ENCODE data around the gene MRGPRX3. TPM values are rescaled to one million over a fixed set of nuclear protein-coding genes. Genes with fewer than 3 reads are reported as not detected.

The MRGPRX3 gene
- total and polyA plus RNA-seq, 2 of the 13 experiments (the other 11 are each of a cell fraction or from before 2014, with no cell fraction given) = 0.53 TPM; not detected in 1

DNA sequence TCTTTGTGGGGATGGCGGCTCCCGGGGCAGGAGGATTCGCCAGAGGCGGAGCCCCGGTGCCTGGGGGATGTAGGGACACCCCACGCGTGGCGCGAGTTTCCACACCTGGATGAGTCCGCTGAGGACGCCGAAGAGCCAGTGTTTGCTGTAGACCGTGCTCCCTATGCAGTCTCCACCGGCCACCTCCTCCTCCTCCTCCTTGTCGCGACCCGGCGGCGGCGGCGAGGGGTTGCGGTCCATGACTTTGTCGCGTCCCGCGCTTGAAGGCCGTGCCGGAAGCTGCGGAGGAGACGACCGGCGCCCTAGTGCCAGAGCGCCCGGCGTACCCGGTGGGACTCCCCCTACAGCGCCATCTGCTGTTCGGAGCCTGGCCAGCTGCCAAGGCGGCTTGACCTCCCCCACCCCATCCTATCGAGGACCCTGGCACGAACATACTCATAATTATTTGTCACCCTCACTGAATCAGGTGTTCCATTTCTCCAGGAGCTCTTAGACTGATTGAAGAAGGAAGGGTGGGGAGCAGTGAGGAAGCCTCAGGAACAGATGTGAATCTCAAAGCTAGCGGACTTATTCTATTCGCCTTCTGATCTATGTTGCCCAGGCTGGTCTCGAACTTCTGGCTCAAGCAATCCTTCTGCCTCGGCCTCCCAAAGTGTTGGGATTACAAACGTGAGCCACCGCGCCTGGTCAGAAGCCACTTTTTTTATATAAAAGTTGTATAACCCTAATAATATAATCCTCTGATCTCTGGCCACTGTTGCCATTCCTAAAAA, 26.4 kb upstream of the MRGPRX3 start, which contains the start of gene SAAL1 (continued):
- TF ChIP-seq ZNF891 (CRISPR knock-in tag; IDR thresholded peaks at IDR 0.05) (peak; percentile 60; the same call in 1 of the 2 replicates), MIER3 (CRISPR knock-in tag; IDR thresholded peaks at IDR 0.05; ENCODE audit: borderline replicate concordance) (peak; percentile 76; the same call in 1 of the 2 replicates), NR2C2 (CRISPR knock-in tag; IDR thresholded peaks at IDR 0.05; ENCODE audit: borderline replicate concordance) (peak; percentile 69; the same call in 1 of the 2 replicates), MAX (IDR thresholded peaks at IDR 0.05) (peak; percentile 83), TBX3 (IDR thresholded peaks at IDR 0.05; ENCODE audit: borderline replicate concordance) (no peak), ZNF768 (CRISPR knock-in tag; IDR thresholded peaks at IDR 0.05) (peak; percentile 71; the same call in 1 of the 2 replicates), SIN3B (IDR thresholded peaks at IDR 0.05; ENCODE audit: low read length) (peak; percentile 54; the same call in 1 of the 2 replicates), FOSL2 (CRISPR knock-in tag; IDR thresholded peaks at IDR 0.05) (peak; percentile 55), ZNF724P (CRISPR knock-in tag; IDR thresholded peaks at IDR 0.05; ENCODE audit: borderline replicate concordance) (peak; percentile 88; the same call in 1 of the 2 replicates), ZNF263 (CRISPR knock-in tag; IDR thresholded peaks at IDR 0.05) (peak; percentile 89), PHF21A (CRISPR knock-in tag; IDR thresholded peaks at IDR 0.05) (peak; percentile 81; the same call in 1 of the 2 replicates), HOXA7 (CRISPR knock-in tag; IDR thresholded peaks at IDR 0.05) (no peak), ASH2L (IDR thresholded peaks at IDR 0.05; ENCODE audit: insufficient read length, low read depth, low read length) (peak; percentile 75), ZNF276 (CRISPR knock-in tag; IDR thresholded peaks at IDR 0.05; ENCODE audit: low read depth) (no peak), KMT2A (CRISPR knock-in tag; IDR thresholded peaks at IDR 0.05) (peak; percentile 98), TBP (CRISPR knock-in tag; IDR thresholded peaks at IDR 0.05) (no peak), TP53 (CRISPR knock-in tag; conservative IDR thresholded peaks at IDR 0.05) (no peak), ZNF160 (CRISPR knock-in tag; IDR thresholded peaks at IDR 0.05) (peak; percentile 56; the same call in 1 of the 2 replicates), SMAD1 (CRISPR knock-in tag; IDR thresholded peaks at IDR 0.05; ENCODE audit: borderline replicate concordance, low read depth) (0 out of 2 replicates have a peak, but pooled peaks have one; percentile 54), ZNF501 (CRISPR knock-in tag; IDR thresholded peaks at IDR 0.05) (peak; percentile 85), ZNF333 (CRISPR knock-in tag; IDR thresholded peaks at IDR 0.05; ENCODE audit: borderline replicate concordance) (0 out of 2 replicates have a peak, but pooled peaks have one; percentile 63), ZNF431 (CRISPR knock-in tag; IDR thresholded peaks at IDR 0.05; ENCODE audit: borderline replicate concordance, low read depth) (peak; percentile 64; the same call in 1 of the 2 replicates), TAF1 (CRISPR knock-in tag; IDR thresholded peaks at IDR 0.05) (peak; percentile 86), HMGA1 (CRISPR knock-in tag; conservative IDR thresholded peaks at IDR 0.05) (no peak), ZNF703 (CRISPR knock-in tag; IDR thresholded peaks at IDR 0.05; ENCODE audit: borderline replicate concordance) (no peak; the same call in 1 of the 2 replicates)
- TF ChIP-seq, protein P1, sequence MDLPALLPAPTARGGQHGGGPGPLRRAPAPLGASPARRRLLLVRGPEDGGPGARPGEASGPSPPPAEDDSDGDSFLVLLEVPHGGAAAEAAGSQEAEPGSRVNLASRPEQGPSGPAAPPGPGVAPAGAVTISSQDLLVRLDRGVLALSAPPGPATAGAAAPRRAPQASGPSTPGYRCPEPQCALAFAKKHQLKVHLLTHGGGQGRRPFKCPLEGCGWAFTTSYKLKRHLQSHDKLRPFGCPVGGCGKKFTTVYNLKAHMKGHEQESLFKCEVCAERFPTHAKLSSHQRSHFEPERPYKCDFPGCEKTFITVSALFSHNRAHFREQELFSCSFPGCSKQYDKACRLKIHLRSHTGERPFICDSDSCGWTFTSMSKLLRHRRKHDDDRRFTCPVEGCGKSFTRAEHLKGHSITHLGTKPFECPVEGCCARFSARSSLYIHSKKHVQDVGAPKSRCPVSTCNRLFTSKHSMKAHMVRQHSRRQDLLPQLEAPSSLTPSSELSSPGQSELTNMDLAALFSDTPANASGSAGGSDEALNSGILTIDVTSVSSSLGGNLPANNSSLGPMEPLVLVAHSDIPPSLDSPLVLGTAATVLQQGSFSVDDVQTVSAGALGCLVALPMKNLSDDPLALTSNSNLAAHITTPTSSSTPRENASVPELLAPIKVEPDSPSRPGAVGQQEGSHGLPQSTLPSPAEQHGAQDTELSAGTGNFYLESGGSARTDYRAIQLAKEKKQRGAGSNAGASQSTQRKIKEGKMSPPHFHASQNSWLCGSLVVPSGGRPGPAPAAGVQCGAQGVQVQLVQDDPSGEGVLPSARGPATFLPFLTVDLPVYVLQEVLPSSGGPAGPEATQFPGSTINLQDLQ (CRISPR knock-in tag; IDR thresholded peaks at IDR 0.05) = peak; percentile 79; the same call in 1 of the 2 replicates

Measured in HepG2 (cell line).